GM18861 (cell line): ENCODE results near the gene RHBDL3.
"Not testable (repeated sequence)": the region's sequence is repeated elsewhere in the genome, so short reads cannot be mapped to it uniquely, and the experiment has no call there.

ENCODE experiments used
- ATAC-seq: cut with Tn5 transposase; IDR thresholded peaks from one replicate; pipeline ENCODE4 v1.9.1; 2021; ENCODE audit not compliant: unreplicated experiment

The RHBDL3 gene

DNA sequence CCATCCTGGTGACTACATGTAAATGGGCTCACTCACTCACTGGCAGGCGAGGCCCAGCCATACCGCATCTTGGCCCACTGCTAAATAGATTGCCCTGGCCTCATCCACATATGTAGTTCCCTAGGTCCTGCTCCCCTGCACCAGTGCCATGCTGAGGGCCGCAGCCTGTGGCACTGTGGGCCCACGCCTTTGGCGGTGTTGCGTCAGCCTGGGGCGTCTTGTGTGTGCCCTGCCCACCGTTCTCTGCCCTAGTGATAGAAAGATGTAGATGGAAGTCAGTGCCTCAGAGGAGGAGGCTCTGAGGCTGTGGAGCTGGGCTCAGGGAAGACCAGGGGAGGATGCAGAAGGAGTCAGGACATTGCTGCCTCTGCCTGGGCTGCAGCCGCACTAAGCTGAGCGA is 57.4 kb downstream of the RHBDL3 start:
- no peak for ATAC-seq

DNA sequence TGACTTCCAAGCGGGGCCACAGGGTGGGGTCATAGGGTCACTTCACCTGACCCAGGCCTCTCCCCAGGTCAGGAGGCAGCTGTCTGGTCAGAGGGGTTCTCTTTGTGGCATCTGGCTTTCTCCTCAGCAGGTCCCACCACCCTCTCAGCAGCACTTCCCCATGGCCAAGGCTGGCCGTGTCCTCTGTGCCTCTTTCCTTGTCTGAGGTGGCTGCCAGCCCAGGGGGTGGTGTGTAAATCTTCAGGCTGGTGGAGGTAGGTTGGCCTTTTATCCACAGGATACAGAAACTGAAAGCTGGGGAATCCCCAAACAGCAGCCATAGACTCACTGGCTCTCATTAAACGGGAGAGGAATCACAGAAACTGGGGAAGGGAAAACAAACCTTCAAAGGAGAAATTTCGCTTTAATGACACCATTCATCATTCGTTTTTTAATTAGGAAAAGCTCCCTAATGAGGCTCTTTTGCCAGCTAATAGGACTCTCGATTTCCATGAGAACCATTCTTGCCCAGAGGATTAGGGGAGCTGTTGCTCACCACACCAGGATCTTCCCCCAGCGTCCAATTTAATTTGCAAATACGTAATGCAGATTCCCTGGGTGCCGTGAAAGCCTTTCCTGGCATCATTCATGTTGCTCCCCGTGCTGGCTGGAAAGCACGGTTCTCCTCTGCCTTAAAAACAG is 58.3 kb downstream of the RHBDL3 start:
- no peak for ATAC-seq

GRCh38 chr17:32327911-32328310 is 62.3 kb downstream of the RHBDL3 start:
- ATAC-seq, result no peak

DNA sequence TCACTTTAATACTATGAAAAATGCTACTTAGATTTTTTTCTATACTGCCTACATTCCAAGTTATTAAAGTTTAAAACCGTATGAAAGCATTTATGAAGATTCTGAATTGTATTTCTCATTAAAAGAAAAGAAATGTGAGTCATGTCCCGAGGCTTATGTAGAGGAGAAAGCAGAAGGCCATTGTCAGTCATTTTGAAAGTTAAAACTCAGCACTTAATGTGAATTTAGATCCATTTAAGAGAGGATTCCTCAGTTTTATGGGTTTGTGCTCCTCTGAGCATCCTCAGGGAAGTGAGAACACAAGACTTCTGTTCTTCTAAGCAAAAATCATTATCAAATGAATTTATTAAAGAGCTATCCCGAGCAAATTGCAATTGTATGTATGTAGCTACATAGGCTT is 64.5 kb downstream of the RHBDL3 start:
- ATAC-seq, result no peak

DNA sequence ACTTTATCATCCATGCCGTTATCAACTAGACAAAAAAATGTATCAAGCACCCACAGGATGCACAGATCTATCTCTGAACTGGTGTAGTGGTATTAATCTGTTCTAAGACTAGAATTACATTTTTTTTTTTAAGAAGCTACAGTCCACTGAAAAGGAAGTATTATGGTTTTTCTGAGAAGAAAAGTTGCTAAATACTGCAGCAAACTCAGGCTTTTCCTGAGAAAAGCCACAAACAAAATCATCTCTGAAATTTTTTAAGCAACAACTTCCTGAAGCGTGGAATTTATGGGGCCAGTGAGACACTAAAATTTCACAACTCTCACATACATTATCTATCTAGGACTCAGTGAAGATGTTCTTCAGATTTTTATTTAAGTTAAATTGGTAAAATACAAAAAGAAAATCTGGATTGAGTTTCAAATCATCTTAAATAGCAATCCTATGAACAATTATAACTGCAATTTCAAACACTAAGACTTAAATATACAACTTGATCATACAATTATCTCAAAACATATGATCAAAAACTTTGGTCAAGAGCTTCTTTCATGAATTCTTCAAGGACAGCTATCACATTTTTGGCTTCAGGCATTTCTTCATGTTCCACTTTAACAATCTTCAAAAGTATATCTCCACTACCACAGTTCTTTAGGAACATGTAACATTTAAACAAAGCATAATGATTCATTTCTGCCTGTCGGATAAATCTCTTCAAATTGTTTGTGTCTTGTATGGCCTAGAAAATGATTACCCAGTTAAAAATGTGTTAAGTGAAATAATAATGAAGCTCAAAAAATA is 65.8 kb downstream of the RHBDL3 start:
- no peak for ATAC-seq

DNA sequence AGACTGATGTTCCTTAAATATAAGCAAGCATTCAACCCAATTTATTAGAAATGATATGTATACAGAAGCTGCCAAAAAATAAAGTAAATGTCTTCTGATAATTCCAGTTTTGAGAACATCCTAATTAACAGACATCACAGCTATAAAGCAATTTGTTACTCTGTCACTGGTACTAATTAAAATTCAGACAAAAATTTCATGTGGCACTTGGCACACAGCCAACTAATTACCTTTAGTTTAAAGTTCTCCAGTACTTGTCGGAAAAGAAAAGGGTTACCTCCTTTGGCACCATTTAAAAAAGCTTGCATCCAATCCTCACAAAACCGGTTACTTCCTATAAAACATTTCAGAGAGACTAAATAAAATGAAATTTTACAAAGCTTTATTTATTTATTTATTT is 67.6 kb downstream of the RHBDL3 start:
- ATAC-seq, result no peak

- ATAC-seq, result no peak
Measured at GRCh38 chr17:32335046-32335445, 69.4 kb downstream of the RHBDL3 start.

- ATAC-seq, result no peak
Measured at GRCh38 chr17:32335687-32336086, 70.1 kb downstream of the RHBDL3 start.

- no peak for ATAC-seq
Measured at GRCh38 chr17:32341141-32341856, 75.7 kb downstream of the RHBDL3 start.

GRCh38 chr17:32341857-32342602 is 76.4 kb downstream of the RHBDL3 start, which contains the start of gene C17orf75:
Gene C17orf75, minus strand, starts transcription at chr17:32342173. Its CDS starts 34 bp downstream, at chr17:32342139.
- ATAC-seq, result peak; percentile 66

GRCh38 chr17:32342603-32343325 is 77.1 kb downstream of the RHBDL3 start:
- ATAC-seq, result no peak

DNA sequence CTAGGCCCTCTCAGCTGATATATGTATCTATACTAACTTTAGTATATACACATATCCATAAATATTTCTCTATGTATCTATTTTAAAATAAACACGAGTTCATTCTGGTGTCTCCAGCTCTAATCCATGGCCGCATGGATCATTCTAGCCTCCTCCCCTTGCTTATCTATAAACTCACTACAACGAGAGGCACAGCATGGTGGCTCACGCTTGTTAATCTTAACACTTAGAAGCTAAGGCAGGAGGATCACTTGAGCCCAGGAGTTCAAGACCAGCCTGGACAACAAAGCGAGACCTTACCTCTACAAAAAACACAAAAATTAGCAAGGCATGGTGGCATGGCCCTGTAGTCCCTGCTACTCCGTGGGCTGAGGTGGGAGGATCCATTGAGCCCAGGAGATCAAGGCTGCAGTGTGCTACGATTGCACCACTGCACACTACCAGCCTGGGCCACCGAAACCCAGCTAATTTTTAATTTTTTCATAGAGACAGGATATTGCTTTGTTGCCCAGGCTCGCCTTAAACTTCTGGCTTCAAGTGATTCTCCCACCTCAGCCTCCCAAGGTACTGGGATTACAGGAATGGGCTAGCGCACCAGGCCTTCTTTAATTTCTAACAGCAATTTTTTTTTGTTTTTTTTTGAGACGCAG is 80.4 kb downstream of the RHBDL3 start:
- no peak for ATAC-seq

- no peak for ATAC-seq
Measured at GRCh38 chr17:32348483-32348800, 82.8 kb downstream of the RHBDL3 start.

DNA sequence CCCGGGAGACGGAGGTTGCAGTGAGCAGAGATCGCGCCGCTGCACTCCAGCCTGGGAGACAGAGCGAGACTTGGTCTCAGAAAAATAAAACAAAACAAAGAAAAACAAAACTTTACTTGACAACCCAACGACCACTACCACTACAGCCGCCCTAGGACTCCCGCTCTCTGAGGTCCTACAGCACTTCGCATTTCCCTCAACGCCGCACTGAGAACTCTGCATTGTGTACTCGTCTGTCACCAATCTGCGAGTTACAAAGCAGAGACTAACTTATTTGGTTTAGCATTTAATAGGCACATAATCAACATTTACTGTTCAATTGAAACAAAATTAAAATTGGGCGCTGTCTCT is 83.8 kb downstream of the RHBDL3 start:
- peak; percentile 9 for ATAC-seq

GRCh38 chr17:32349854-32350665 is 84.4 kb downstream of the RHBDL3 start, which contains the start of gene ZNF207:
Gene ZNF207, plus strand, starts transcription at chr17:32350157. Its CDS starts 129 bp downstream, at chr17:32350286.
- peak; percentile 84 for ATAC-seq

DNA sequence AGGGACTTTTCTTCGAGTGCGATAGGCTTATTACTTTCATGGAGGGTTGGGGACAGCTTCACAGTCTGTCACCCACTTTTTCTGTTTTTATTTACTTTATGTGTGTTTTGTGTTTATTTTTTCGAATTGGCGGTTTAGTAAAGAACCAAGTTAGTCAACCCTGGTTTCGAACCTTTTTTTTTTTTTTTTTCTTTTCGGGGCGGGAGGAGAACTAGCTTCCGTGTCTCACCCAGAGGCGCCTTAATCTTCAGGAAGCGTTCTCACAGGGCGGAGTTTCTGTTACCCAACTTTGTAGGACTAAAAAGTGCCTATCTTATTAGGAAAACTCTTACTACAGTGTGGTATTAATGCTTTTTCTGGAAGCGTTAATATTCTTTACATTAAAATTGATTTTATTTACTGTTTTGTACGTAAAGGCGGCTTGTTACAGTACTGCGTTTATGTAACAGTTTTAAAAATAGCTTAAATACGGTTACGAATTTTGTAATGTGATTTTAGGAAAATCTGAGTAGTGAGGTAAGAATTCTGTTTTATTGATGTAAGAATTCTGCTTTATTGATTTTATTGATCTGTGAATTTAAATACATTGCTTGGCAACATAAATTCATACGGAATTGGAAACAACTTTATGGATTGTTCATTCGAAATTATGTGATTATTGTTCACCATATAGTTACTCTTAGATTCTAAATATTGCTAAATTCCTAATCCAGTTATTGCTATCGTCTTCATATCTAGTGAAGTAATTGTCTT is 85.2 kb downstream of the RHBDL3 start:
- ATAC-seq, result peak; percentile 12

GRCh38 chr17:32352734-32353133 is 87.1 kb downstream of the RHBDL3 start:
- ATAC-seq, result not testable (repeated sequence)

DNA sequence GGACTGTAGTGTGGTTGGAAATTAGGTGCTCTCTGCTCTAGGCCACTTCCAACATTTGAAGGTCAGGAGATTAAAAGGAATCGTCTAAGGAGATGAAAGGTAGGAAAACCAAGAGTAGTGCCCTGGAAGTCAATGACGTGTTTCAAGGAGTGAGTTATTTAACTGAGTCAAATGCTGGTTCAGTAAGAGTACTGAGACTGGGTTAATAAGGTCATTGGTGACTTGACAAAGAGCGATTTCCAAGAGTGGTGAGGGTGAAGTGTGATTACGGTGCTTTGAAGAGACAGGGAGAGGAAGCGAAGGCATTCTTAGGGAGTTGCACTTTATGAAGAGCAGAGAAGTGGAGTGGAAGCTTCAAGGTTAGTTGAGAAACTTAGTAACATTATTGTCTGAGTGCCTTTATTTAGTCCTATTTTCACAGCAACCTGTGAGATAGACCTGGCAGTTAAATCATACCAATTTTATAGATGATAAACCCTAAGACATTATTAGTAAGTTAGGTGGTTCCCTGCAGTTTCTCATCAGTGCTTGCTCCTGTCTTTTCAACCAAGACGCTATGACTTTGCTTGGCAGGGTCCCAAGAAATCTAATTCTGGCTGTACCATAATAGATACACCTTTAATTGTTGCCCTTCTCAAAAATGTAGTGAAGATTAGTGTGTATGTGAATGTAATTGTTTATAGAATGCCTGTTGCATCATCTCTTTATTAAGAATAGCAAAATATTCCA is 90.2 kb downstream of the RHBDL3 start:
- no peak for ATAC-seq
